Right atrium auricular region (tissue), 2 donors: ENCODE measurements around the gene NAV2. TPM values are rescaled to one million over a fixed set of nuclear protein-coding genes. Genes with fewer than 3 reads are reported as not detected.
A peak's percentile ranks its signal among the peaks of the same experiment; 100 is the strongest.

ENCODE experiments used
- DNase-seq: peaks from one replicate; pipeline ENCODE4 v3.0.0-alpha.2; 2019; ENCODE audit warnings: low spot score
- H3K27ac ChIP-seq, 2 donors: fragments of 200-600 bp; sonication (generic); 1 replicate in 1 of 2; 2 replicates in 1 of 2; pipeline ENCODE4 v1.5.1; 2016 to 2019
- H3K27me3 ChIP-seq, 2 donors: fragments of 200-600 bp; sonication (generic); one replicate each; pipeline versions ENCODE4 v1.5.1 to v1.6.0; 2017 to 2019
- H3K36me3 ChIP-seq: fragments of 200-600 bp; sonication (generic); one replicate; pipeline ENCODE4 v1.5.1; 2016
- H3K4me1 ChIP-seq, 2 donors: fragments of 200-600 bp; sonication (generic); one replicate each; pipeline versions ENCODE4 v1.5.1 to v1.6.0; 2017 to 2019
- H3K4me3 ChIP-seq, 2 donors: fragments of 200-600 bp; sonication (generic); 1 replicate in 1 of 2; 2 replicates in 1 of 2; pipeline ENCODE4 v1.5.1; 2017 to 2019; ENCODE audit warnings: mild to moderate bottlenecking in 1 of 2, moderate library complexity in 1 of 2
- H3K9me3 ChIP-seq, 2 donors: fragments of 200-600 bp; sonication (generic); one replicate each; pipeline ENCODE4 v1.5.1; 2019
- CTCF ChIP-seq, 2 donors: fragments of 200-600 bp; sonication (generic); IDR thresholded peaks; one replicate each; pipeline ENCODE4 v1.5.1; 2019; ENCODE audit warnings: antibody characterized with exemption in 2 of 2
- total RNA-seq, 2 donors: library from RNA; depleted of rRNA; stranded (reverse); fragments of >200 nt; gene quantifications; one replicate each; pipeline ENCODE4 v1.1.0, GENCODE V29; 2016

The NAV2 gene
- total RNA-seq, 2 donors from 2014 or later: 11.4 to 19.2 TPM

- Histone ChIP-seq H3K4me1 (peaks cover 0 to 39% of the 10 kb centered on the region in 2 donors), H3K9me3 (no peaks in the 10 kb centered on the region), H3K27ac (no peak overlapping the region), H3K4me3 (no peak overlapping the region), H3K36me3 (peaks cover 20% of the 10 kb centered on the region), H3K27me3 (no peaks in the 10 kb centered on the region)
- no peak for DNase-seq
- TF ChIP-seq CTCF (IDR thresholded peaks at IDR 0.05): peak; percentile 59 to 76
Measured at GRCh38 chr11:19951558-19952115, 239.0 kb downstream of the NAV2 start.

DNA sequence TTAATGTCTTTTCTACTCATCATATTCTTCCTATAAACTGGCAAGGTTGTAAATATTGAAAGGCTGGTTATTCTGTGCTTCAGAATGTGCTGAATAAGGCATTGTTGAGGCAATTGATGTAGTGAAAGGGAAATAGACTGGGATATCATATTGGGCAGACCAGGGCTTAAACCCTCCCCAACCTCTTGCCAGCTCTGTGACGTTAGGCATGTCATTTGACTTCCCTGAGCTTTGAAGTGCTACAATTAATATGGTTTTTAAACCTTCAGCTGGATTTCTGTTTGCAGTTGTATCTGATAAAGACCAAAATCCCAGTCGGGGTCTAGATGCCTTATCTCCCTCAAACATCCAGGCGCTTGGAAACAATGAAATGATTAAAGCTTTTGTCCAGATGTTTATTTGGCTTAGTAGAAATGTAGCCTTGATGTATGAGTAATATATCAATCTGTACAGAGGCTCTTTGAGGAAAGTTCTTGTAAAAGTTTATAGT is 239.5 kb downstream of the NAV2 start:
- Histone ChIP-seq H3K27ac (no peak overlapping the region), H3K4me3 (no peak overlapping the region), H3K4me1 (peaks cover 0 to 45% of the 10 kb centered on the region in 2 donors), H3K27me3 (no peaks in the 10 kb centered on the region), H3K36me3 (peaks cover 20% of the 10 kb centered on the region), H3K9me3 (no peaks in the 10 kb centered on the region)
- DNase-seq: no peak
- TF ChIP-seq CTCF (IDR thresholded peaks at IDR 0.05): no peak

GRCh38 chr11:19952911-19953310 is 240.3 kb downstream of the NAV2 start:
- peaks cover 20% of the 10 kb centered on the region for H3K36me3 ChIP-seq
- no peak for TF ChIP-seq CTCF (IDR thresholded peaks at IDR 0.05)
- H3K27me3 ChIP-seq: no peaks in the 10 kb centered on the region
- H3K9me3 ChIP-seq: no peaks in the 10 kb centered on the region
- no peak overlapping the region for H3K27ac ChIP-seq
- no peak for DNase-seq
- H3K4me3 ChIP-seq: no peak overlapping the region
- H3K4me1 ChIP-seq: peaks cover 0 to 52% of the 10 kb centered on the region in 2 donors

DNA sequence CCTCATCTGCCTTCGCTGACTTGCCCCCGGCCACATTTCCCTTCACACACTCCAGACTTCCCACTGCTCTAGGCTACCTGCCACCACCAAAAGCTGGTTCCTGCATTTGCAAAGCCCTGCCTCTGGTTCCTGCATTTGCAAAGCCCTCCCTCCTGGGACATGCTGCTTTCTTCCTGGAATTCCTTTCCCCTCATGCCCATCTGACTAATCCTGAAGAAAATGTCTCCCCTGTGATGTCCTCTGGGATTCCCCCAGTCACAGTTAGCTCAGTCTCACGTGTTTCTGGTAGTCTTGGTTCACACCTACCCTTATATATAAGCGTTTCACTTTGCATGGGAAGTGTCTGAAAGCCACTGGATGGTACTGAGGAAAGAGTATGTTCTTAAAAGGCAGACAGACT is 240.7 kb downstream of the NAV2 start:
- H3K4me3 ChIP-seq: no peak overlapping the region
- peaks cover 18% of the 10 kb centered on the region for H3K36me3 ChIP-seq
- peaks cover 0 to 54% of the 10 kb centered on the region in 2 donors for H3K4me1 ChIP-seq
- no peak for TF ChIP-seq CTCF (IDR thresholded peaks at IDR 0.05)
- DNase-seq: no peak
- H3K27ac ChIP-seq: peak overlapping the region; percentile 22 to 59
- H3K27me3 ChIP-seq: no peaks in the 10 kb centered on the region
- H3K9me3 ChIP-seq: no peaks in the 10 kb centered on the region

DNA sequence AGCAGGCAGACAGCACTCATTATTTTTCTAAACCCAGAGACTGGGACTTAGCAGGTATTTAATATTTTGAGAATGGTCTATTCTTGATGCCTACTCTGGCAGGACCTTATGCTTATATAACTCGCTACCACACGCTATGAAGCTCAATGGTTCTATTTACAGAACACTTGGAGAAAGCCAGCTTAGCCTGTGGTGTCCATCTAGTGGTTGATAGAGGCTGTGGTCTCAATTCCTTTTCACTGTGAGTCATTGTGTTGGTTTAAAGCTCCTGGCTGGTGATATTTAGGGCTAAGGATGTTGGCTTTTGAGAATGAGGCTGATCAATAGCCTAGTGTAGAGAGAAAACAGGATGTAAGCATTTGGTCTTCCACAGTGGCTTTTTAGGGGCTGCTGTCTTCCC is 241.3 kb downstream of the NAV2 start:
- DNase-seq: no peak
- Histone ChIP-seq H3K4me1 (peaks cover 0 to 54% of the 10 kb centered on the region in 2 donors), H3K27me3 (no peaks in the 10 kb centered on the region), H3K4me3 (no peak overlapping the region), H3K36me3 (peaks cover 13% of the 10 kb centered on the region), H3K9me3 (no peaks in the 10 kb centered on the region), H3K27ac (peak overlapping the region; percentile 22 to 59)
- peak; percentile 25 to 47 for TF ChIP-seq CTCF (IDR thresholded peaks at IDR 0.05)

DNA sequence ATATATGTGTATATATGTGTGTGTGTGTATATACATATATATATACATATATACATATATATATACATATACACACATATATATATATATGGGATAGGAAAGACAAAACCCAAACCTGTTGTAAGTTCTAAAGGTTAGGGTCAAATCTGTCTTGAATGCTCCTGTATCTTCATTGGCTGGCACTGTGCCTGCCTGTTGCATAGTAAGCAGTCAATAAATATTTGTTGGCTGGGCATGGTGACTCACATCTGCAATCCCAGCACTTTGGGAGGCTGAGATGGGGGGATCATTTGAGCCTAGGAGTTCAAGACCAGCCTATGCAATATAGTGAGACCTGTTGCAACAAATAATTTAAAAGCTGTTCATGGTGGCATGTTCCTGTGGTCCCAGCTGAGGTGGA is 242.3 kb downstream of the NAV2 start:
- Histone ChIP-seq H3K4me3 (no peak overlapping the region), H3K27ac (peak overlapping the region in 1 of 2 donors; percentile 4), H3K4me1 (peaks cover 0 to 54% of the 10 kb centered on the region in 2 donors)

More for the DNA sequence above, 242.3 kb downstream of the NAV2 start:
- no peak for DNase-seq
- no peaks in the 10 kb centered on the region for H3K27me3 ChIP-seq
- no peak for TF ChIP-seq CTCF (IDR thresholded peaks at IDR 0.05)
- H3K9me3 ChIP-seq: no peaks in the 10 kb centered on the region
- H3K36me3 ChIP-seq: peaks cover 3% of the 10 kb centered on the region
